Measurements from ENCODE around the gene MAP2K6. TPM values are rescaled to one million over a fixed set of nuclear protein-coding genes. Genes with fewer than 3 reads are reported as not detected.

The MAP2K6 gene
- total RNA-seq, 1 experiment from 2014 or later = 43.0 TPM

- peaks cover 8% of the 10 kb centered on the region; the same call in 1 of the 2 replicates for H3K9me3 Mint-ChIP-seq
- no peaks in the 10 kb centered on the region for H3K27me3 Mint-ChIP-seq (ENCODE audit: low read depth)
- ChIA-PET CTCF (interaction anchor here (0.7 to 0.8 kb wide), 2 partner anchors 43 to 171 kb away, joined by 3 read pairs; no protein-coding TSS in a partner anchor), POLR2A (no interaction called here)
- DNase-seq (ENCODE audit: low spot score) = no peak
- peak; percentile 31; the same call in 1 of the 2 replicates for ATAC-seq
- H3K4me3 Mint-ChIP-seq = no peak overlapping the region
- peaks cover 12% of the 10 kb centered on the region for H3K36me3 Mint-ChIP-seq
- peak overlapping the region; percentile 89 for H3K27ac Mint-ChIP-seq
- TF ChIP-seq TP53 (CRISPR knock-in tag; IDR thresholded peaks at IDR 0.05) = no peak
- no peak for TF ChIP-seq E2F1 (CRISPR knock-in tag; IDR thresholded peaks at IDR 0.05)
- no peak for TF ChIP-seq TEAD1 (CRISPR knock-in tag; IDR thresholded peaks at IDR 0.05)
- no peak for TF ChIP-seq ATF1 (CRISPR knock-in tag; IDR thresholded peaks at IDR 0.05)
- no peak for TF ChIP-seq RORB (CRISPR knock-in tag; IDR thresholded peaks at IDR 0.05)
- no peak for TF ChIP-seq NR1H2 (CRISPR knock-in tag; IDR thresholded peaks at IDR 0.05)
- TF ChIP-seq E2F4 (CRISPR knock-in tag; IDR thresholded peaks at IDR 0.05; ENCODE audit: borderline replicate concordance, low read depth) = no peak
- TF ChIP-seq IRF1 (CRISPR knock-in tag; IDR thresholded peaks at IDR 0.05) = no peak
- TF ChIP-seq ZNF317 (CRISPR knock-in tag; IDR thresholded peaks at IDR 0.05; ENCODE audit: borderline replicate concordance, low read depth) = no peak
- no peak for TF ChIP-seq ZNF138 (CRISPR knock-in tag; conservative IDR thresholded peaks at IDR 0.05)
- no peak for TF ChIP-seq IRF2 (CRISPR knock-in tag; IDR thresholded peaks at IDR 0.05; ENCODE audit: borderline replicate concordance, low read depth)
- TF ChIP-seq ZNF532 (CRISPR knock-in tag; IDR thresholded peaks at IDR 0.05; ENCODE audit: borderline replicate concordance) = no peak
- TF ChIP-seq GRHL2 (CRISPR knock-in tag; IDR thresholded peaks at IDR 0.05; ENCODE audit: insufficient replicate concordance, severe bottlenecking) = no peak
- no peak for TF ChIP-seq MYBL2 (CRISPR knock-in tag; IDR thresholded peaks at IDR 0.05)
- no peak for TF ChIP-seq CREB1 (CRISPR knock-in tag; IDR thresholded peaks at IDR 0.05)
- TF ChIP-seq SMAD3 (CRISPR knock-in tag; IDR thresholded peaks at IDR 0.05; ENCODE audit: borderline replicate concordance) = no peak
- no peak for TF ChIP-seq ZNF425 (CRISPR knock-in tag; conservative IDR thresholded peaks at IDR 0.05)
- no peak for TF ChIP-seq FOXP4 (CRISPR knock-in tag; IDR thresholded peaks at IDR 0.05)
- no peak for TF ChIP-seq ZNF263 (CRISPR knock-in tag; IDR thresholded peaks at IDR 0.05; ENCODE audit: low read depth)
- peaks cover 58% of the 10 kb centered on the region for H3K4me1 Mint-ChIP-seq
Measured at GRCh38 chr17:69435971-69436696, 21.6 kb downstream of the MAP2K6 start.
